Retinal pigment epithelial cell (primary cell): ENCODE results near the gene BIRC2.

ENCODE experiments used
- DNase-seq: peaks from one replicate; pipeline ENCODE4 v3.0.0-alpha.2; 2010; ENCODE audit warnings: low read depth
- H3K4me3 ChIP-seq: 2 replicates; pipeline ENCODE4 v1.5.1; 2011; ENCODE audit warnings: mild to moderate bottlenecking, low read length, control low read depth, moderate library complexity
- CTCF ChIP-seq: conservative IDR thresholded peaks from 2 replicates; pipeline ENCODE4 v1.5.1; 2011; ENCODE audit warnings: low read depth, low read length, control low read depth, inconsistent platforms

The BIRC2 gene

GRCh38 chr11:102396708-102397563, 49.9 kb downstream of the BIRC2 start:
- no peak for DNase-seq
- H3K4me3 ChIP-seq: no peak overlapping the region
- TF ChIP-seq CTCF: no peak

DNA sequence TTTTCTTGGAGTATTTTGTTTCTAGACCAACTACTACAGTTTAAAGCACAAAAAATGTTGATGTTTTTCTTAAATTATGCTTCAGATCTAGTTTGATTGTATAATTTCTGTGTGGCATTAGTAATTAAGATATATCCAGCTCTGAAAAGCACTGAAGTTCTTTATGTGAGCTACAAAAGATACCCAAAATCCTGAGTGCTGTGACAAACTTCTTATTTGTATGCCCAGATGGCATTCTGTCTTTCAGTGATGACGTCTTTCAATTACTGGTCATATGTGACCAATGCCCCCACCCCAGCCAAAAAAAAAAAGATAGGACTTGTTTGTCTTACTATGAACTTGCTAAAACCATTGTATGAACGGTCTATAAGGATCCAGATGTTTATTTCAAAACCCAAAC, 51.3 kb downstream of the BIRC2 start:
- DNase-seq: no peak
- TF ChIP-seq CTCF: no peak
- no peak overlapping the region for H3K4me3 ChIP-seq

GRCh38 chr11:102399189-102399588, 52.2 kb downstream of the BIRC2 start:
- DNase-seq: no peak
- TF ChIP-seq CTCF: no peak
- no peak overlapping the region for H3K4me3 ChIP-seq

GRCh38 chr11:102400603-102401002, 53.6 kb downstream of the BIRC2 start:
- no peak overlapping the region for H3K4me3 ChIP-seq
- no peak for DNase-seq
- no peak for TF ChIP-seq CTCF

GRCh38 chr11:102401905-102402304, 54.9 kb downstream of the BIRC2 start:
- TF ChIP-seq CTCF: no peak
- no peak overlapping the region for H3K4me3 ChIP-seq

DNA sequence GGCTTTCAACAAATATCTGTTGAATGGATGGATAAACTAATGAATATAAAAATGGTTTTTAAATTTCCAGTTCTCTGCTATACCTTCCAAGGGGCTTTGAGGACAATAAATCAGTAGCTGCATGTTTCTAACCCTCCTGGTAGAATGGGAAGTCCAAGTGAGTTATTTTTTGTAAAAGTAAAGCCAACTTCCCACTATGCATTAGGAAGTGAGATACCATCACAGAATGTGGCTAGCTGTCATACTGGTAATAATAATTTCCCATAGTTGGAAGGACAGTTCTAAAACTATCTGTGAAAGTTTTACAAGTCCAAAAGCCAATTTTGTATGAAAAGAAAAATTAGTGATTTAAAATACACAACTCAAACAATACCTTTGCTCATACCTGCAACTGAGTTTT, 55.5 kb downstream of the BIRC2 start:
- no peak for TF ChIP-seq CTCF
- H3K4me3 ChIP-seq: no peak overlapping the region
- no peak for DNase-seq

More at GRCh38 chr11:102401905-102402304, 54.9 kb downstream of the BIRC2 start:
- DNase-seq: no peak

DNA sequence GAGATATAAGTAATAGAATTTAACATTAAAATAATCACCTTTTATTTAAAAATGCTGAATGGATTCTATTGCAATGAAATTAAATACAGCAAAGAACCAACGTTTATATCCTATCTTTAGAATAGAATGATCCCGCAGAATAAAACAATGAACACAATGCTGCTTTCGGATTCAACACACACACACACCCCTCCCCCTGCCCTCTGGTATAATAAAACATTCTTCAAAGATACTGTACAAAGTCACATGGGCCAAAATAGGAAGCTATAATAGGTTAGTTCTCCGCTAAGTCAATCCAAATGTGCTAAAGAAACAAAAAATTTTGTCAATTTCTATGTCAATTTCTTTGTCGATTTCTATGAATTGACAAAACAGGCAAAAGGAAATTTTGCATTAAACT, 58.5 kb downstream of the BIRC2 start:
- no peak for TF ChIP-seq CTCF
- no peak overlapping the region for H3K4me3 ChIP-seq
- no peak for DNase-seq
